Stimulated activated naive CD8-positive, alpha-beta T cell treated with anti-CD3 and anti-CD28 coated beads, Interleukin-15, amount 100 ng/mL, for 72 hours (primary cell): ENCODE results near the gene AGPS.
"Not testable (repeated sequence)": the region's sequence is repeated elsewhere in the genome, so short reads cannot be mapped to it uniquely, and the experiment has no call there.

Experiments
- ATAC-seq: fragments of 150-1000 bp; cut with Tn5 transposase; 2 replicates; pipeline ENCODE4 v1.10.0; 2021; ENCODE audit warnings: mild to moderate bottlenecking, moderate library complexity
- DNase-seq, 2 donors: peaks; one replicate each; pipeline ENCODE4 v3.0.0; 2021 to 2022
- H3K27ac Mint-ChIP-seq, 2 donors: one replicate each; pipeline ENCODE4 v1.8.0; 2022; ENCODE audit warnings: mild to moderate bottlenecking in 2 of 2, mixed read lengths in 2 of 2, moderate library complexity in 2 of 2
- H3K27me3 Mint-ChIP-seq: one replicate; pipeline ENCODE4 v1.8.0; 2022; ENCODE audit warnings: mixed read lengths
- H3K4me1 Mint-ChIP-seq: one replicate; pipeline ENCODE4 v1.8.0; 2022; ENCODE audit warnings: mild to moderate bottlenecking, mixed read lengths
- H3K4me3 Mint-ChIP-seq, 2 donors: one replicate each; pipeline ENCODE4 v1.8.0; 2022; ENCODE audit warnings: mild to moderate bottlenecking in 2 of 2, mixed read lengths in 2 of 2, moderate library complexity in 1 of 2
- H3K9me3 Mint-ChIP-seq, 2 donors: one replicate each; pipeline ENCODE4 v1.8.0; 2022; ENCODE audit warnings: mixed read lengths in 2 of 2

The AGPS gene

DNA sequence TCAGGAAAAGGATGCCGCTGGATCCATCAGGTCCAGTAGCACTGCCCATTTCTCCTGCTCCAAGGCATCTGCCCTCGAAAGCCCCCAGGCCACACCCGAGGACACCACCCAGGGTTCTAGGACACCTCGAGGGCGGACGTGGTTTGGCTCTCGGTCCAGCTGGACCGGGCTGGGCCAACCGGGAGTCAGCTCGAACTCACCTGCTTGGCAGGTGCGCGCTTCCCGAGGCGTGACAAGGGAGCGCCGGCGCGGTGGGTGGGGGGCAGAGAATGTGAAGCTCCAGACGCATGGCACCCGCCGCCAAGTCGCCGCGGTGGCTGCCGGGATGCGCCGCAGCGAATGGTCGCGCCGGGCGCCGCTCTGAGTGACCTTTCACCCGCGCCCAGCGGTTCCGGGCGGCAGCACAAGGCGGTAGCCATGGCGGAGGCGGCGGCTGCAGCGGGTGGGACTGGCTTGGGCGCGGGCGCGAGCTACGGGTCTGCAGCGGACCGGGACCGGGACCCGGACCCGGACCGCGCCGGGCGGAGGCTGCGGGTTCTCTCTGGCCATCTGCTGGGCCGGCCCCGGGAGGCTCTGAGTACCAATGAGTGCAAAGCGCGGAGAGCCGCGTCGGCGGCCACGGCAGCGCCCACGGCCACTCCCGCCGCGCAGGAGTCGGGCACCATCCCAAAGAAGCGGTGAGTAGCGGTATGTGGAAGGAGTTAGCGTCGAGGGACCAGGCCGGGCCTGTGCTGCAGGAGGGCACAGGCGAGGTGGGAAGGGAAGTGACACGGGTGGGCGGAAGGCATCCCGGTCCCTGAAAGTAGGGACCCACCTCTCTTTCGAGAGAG is at the start of gene AGPS:
Gene AGPS, plus strand, starts transcription at position 401 of the 830 bp plus-strand sequence. Its CDS starts 17 bp downstream, at position 418.
- Mint-ChIP-seq H3K27ac (peak within 1 kb of the TSS; percentile 98), H3K4me3 (peak within 1 kb of the TSS; percentile 95 to 96), H3K4me1 (peaks cover 57% of the 10 kb centered on the region), H3K27me3 (no peaks in the 10 kb centered on the region), H3K9me3 (no peaks in the 10 kb centered on the region)
- DNase-seq (peak; percentile 75 to 86), ATAC-seq (peak; percentile 94)

DNA sequence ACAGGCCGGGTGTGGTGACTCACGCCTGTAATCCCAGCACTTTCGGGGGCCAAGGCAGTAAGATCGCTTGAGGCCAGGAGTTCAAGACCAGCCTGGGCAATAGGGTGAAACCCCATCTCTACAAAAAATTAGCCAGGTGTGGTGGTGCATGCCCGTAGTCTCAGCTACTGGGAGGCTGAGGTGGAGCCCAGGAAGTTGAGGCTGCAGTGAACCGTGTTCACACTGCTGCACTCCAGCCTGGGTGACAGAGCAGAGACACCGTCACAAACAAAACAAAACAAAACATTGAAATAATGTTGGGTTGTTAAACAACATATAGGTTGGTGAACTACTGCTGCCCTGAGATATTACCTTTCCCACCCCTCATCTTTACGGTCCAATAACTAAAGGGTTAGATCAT is 48.8 kb upstream of the AGPS start:
- Mint-ChIP-seq H3K4me3 (no peak overlapping the region), H3K27me3 (no peaks in the 10 kb centered on the region), H3K27ac (no peak overlapping the region), H3K4me1 (no peaks in the 10 kb centered on the region), H3K9me3 (no peaks in the 10 kb centered on the region)
- DNase-seq (no peak), ATAC-seq (no peak)

DNA sequence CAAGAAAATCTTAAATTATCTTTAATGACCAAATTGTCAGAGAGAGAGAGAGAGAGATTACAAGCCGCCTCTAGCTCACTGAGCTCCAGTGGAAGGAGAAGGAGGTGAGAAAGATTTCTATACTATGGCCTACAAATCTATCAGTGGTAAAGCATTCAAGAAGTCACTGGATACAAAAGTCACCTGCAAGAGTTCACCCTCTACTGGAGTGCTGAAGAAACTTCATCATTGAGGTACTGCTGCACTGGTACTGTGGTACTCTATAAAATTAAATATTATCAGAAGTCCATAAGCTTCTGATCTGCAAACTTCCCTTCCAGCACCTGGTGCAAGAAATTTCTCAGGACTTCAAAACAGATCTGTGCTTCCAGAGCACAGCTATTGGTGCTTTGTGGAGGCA is 48.3 kb upstream of the AGPS start:
- H3K9me3 Mint-ChIP-seq, result no peaks in the 10 kb centered on the region
- no peak overlapping the region for H3K27ac Mint-ChIP-seq
- H3K27me3 Mint-ChIP-seq, result no peaks in the 10 kb centered on the region
- H3K4me1 Mint-ChIP-seq, result no peaks in the 10 kb centered on the region
- ATAC-seq (no peak), DNase-seq (no peak)
- H3K4me3 Mint-ChIP-seq, result no peak overlapping the region

DNA sequence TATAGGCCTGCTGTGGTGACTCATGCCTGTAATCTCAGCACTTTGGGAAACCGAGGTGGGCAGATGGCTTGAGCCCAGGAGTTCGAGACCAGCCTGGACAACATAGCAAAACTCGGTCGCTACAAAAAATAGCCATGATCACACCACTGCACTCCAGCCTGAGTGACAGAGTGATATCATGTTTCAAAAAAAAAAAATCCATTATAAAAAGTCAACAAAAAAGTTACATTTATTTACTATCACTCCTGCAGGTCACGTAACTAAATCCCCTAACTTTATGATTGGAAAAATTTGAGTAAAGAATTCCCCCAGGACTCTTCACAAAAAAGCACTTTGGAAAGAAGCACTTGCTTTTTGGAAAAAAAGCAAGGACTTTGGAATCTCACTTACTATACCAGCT is 46.4 kb upstream of the AGPS start:
- H3K9me3 Mint-ChIP-seq, result no peaks in the 10 kb centered on the region
- no peak for DNase-seq
- no peak overlapping the region for H3K4me3 Mint-ChIP-seq
- H3K27me3 Mint-ChIP-seq, result no peaks in the 10 kb centered on the region
- no peak for ATAC-seq
- H3K4me1 Mint-ChIP-seq, result no peaks in the 10 kb centered on the region
- H3K27ac Mint-ChIP-seq, result no peak overlapping the region

DNA sequence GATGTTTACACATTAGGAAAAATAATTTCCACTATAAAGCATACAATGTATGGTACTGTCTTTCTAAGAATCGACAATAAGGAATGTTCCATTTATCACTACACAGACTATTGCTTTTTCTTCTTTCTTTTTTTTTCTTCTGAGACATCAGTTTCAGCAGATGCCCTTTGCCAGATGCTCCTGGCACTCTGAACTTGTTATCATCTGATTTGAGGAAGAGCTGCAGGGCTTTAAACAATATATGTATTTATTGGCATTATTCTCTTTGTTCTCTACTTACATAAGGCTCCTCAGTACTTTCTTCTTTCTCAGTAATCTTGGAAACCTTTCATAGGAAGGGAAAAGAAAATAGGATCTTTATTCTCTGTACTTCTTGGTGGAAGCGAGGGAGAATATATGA is 45.0 kb upstream of the AGPS start:
- no peak for ATAC-seq
- H3K27ac Mint-ChIP-seq, result no peak overlapping the region
- H3K27me3 Mint-ChIP-seq, result no peaks in the 10 kb centered on the region
- no peaks in the 10 kb centered on the region for H3K4me1 Mint-ChIP-seq
- DNase-seq, result no peak
- H3K9me3 Mint-ChIP-seq, result no peaks in the 10 kb centered on the region
- H3K4me3 Mint-ChIP-seq, result no peak overlapping the region

DNA sequence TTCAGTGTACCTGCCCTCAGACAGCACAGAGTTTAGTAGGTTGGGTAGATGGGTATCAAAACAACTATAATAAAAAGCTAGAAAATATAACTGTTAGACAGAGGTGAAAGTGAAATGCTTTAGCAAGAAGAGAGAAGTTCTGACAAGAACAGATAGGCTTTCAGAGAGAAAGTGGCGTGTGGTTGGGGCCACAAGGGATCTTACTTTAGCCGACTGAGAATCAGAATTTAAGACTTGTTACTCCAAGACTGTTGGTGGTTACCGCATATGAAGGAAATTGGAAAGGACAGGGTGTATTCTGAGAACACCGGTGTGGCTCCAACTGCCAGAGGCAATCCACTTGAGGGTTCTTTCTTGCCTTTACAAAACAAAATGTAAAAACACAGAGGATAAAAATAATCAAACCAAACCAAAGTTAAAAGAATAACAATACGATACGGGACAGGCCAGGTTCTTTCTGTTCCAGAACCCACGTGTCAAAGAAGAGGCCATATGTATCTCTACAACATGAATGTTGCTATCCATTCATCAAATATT is 44.4 kb upstream of the AGPS start:
- DNase-seq (no peak), ATAC-seq (peak; percentile 49)
- peak overlapping the region in 1 of 2 donors; percentile 71 for H3K27ac Mint-ChIP-seq
- no peaks in the 10 kb centered on the region for H3K27me3 Mint-ChIP-seq
- H3K4me3 Mint-ChIP-seq, result no peak overlapping the region
- no peaks in the 10 kb centered on the region for H3K4me1 Mint-ChIP-seq
- H3K9me3 Mint-ChIP-seq, result no peaks in the 10 kb centered on the region

DNA sequence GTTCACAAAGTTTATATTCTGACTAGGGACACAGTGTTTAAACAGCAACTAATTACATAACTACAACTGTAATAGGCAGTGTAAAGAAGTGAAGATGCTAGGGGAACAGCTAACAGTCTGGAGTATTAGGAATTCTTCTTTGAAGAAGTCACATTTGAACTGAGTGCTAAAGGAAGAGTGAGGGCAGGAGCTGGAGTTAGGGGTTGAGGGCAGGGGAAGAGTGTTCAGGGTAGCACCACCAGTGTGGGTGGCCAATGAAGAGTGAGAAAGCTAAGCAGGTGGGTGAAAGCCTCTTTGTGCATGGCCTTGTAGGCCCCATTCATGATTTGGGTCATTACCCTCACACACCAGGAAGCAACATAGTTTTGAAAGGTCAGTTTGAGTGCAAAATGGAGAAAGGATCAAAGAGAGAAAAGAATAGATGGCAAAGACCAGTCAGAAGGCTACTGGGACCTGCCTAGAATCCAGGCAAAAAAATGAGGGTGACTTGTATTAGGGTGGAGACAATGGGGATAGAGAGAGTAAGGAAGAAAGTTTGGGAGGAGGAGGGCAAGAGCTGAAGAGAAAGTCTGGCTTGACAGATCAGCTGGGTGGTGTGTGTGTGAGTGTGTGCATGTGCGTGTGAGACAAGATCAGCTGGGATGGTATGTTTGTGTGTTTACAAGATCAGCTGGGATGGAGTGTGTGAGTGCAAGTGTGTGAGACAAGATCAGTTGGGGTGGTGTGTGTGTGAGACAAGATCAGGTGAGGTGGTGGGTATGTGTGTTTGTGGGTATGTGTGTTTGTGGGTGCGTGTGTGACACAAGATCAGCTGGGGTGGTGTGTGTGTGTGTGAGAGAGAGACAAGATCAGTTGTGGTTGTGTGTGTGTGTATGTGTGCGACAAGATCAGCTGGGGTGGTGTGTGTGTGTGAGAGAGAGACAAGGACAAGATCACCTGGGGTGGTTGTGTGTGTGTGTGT is 43.6 kb upstream of the AGPS start:
- no peak for DNase-seq
- no peaks in the 10 kb centered on the region for H3K9me3 Mint-ChIP-seq
- H3K27ac Mint-ChIP-seq, result no peak overlapping the region
- H3K27me3 Mint-ChIP-seq, result no peaks in the 10 kb centered on the region
- no peaks in the 10 kb centered on the region for H3K4me1 Mint-ChIP-seq
- no peak overlapping the region for H3K4me3 Mint-ChIP-seq
- peak; percentile 35 for ATAC-seq

DNA sequence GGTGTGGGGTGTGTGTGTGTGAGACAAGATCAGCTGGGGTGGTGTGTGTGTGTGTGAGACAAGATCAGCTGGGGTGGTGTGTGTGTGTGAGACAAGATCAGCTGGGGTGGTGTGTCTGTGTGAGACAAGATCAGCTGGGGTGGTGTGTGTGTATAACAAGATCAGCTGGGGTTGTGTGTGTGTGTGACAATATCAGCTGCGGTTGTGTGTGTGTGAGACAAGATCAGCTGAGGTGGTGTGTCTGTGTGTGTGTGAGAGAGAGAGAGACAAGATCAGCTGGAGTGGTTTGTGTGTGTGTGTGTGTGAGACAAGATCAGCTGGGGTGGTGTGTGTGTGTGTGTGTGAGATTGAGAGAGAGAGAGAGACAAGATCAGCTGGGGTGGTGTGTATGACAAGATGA is 41.9 kb upstream of the AGPS start:
- not testable (repeated sequence) for H3K4me1 Mint-ChIP-seq, H3K27me3 Mint-ChIP-seq, ATAC-seq

DNA sequence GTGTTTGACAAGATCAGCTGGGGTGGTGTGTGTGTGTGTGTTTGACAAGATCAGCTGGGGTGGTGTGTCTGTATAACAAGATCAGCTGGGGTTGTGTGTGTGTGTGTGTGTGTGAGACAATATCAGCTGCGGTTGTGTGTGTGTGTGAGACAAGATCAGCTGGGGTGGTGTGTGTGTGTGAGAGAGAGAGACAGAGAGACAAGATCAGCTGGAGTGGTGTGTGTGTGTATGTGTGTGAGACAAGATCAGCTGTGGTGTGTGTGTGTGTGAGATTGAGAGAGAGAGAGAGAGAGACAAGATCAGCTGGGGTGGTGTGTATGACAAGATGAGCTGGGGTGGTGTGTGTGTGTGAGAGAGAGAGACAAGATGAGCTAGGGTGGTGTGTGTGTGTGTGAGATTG is 41.5 kb upstream of the AGPS start:
- ATAC-seq, result not testable (repeated sequence)

More for the DNA sequence above, 41.9 kb upstream of the AGPS start:
- H3K4me3 Mint-ChIP-seq, H3K9me3 Mint-ChIP-seq, DNase-seq, H3K27ac Mint-ChIP-seq: not testable (repeated sequence)

DNA sequence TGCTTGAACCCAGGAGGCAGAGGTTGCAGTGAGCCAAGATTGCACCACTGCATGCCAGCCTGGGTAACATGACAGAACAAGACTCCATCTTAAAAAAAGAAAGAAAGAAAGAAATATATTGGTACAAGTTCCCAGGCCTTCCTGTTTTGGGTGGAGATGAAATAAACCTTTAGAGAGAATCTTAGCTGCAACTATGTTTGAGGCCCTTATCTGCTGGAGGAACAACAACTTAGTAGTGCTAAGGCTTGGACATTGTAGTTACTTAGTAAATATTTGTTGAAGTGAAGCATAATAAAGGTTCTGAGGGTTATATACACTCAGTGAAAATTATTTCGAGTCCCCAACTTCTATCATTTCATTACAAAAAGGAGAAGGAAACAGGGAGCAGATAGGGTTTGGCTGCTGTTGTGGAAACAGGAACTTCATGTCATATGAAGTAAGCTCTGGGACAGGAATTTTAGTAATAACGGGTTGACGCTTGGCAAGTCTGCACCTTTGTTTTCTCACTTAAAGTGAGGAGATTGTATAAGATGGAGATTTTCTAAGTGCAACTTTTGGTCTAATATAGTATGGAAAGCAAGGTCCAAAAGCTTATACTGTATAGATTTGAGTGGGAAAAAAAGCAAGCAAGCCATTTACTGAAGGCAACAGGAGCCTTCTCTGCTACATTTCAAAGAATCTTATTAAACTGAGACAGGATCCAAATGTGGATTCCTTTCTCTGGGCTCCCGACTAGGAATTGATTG is 40.0 kb upstream of the AGPS start:
- ATAC-seq (no peak), DNase-seq (no peak)
- H3K27me3 Mint-ChIP-seq, result no peaks in the 10 kb centered on the region
- no peaks in the 10 kb centered on the region for H3K9me3 Mint-ChIP-seq
- no peak overlapping the region for H3K4me3 Mint-ChIP-seq
- no peaks in the 10 kb centered on the region for H3K4me1 Mint-ChIP-seq
- H3K27ac Mint-ChIP-seq, result no peak overlapping the region

More for the DNA sequence above, 41.5 kb upstream of the AGPS start:
- not testable (repeated sequence) for H3K27ac Mint-ChIP-seq, H3K4me3 Mint-ChIP-seq, DNase-seq, H3K27me3 Mint-ChIP-seq, H3K9me3 Mint-ChIP-seq, H3K4me1 Mint-ChIP-seq

DNA sequence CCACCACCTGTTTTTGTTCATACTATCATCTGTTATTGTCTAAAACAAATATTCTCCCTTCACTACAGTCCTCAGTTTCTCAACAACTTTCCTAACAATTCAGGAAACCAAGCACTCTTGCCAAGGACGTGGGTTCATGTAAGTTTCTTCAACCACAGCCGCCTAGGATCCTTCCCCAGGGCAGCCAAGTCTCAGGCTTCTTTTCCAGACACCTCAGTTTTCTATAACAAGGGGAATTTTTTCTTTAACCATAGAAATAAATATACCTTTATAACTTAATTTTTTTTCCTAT is 39.4 kb upstream of the AGPS start:
- H3K9me3 Mint-ChIP-seq, result no peaks in the 10 kb centered on the region
- no peaks in the 10 kb centered on the region for H3K27me3 Mint-ChIP-seq
- no peak overlapping the region for H3K27ac Mint-ChIP-seq
- ATAC-seq, result no peak
- no peak overlapping the region for H3K4me3 Mint-ChIP-seq
- no peak for DNase-seq
- no peaks in the 10 kb centered on the region for H3K4me1 Mint-ChIP-seq

DNA sequence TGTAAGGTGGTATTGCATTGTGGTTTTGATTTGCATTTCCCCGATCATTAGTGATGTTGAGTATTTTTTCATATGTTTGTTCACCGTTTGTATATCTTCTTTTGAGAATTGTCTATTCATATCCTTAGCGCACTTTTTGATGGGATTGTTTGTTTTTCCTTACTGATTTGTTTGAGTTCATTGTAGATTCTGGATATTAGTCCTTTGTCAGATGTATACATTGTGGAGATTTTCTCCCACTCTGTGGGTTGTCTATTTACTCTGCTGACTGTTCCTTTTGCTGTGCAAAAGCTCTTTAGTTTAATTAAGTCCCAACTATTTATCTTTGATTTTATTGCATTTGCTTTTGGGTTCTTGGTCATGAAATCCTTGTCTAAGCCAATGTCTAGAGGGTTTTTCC is 38.0 kb upstream of the AGPS start:
- ATAC-seq, H3K27me3 Mint-ChIP-seq, H3K27ac Mint-ChIP-seq, H3K9me3 Mint-ChIP-seq, DNase-seq, H3K4me1 Mint-ChIP-seq, H3K4me3 Mint-ChIP-seq: not testable (repeated sequence)

DNA sequence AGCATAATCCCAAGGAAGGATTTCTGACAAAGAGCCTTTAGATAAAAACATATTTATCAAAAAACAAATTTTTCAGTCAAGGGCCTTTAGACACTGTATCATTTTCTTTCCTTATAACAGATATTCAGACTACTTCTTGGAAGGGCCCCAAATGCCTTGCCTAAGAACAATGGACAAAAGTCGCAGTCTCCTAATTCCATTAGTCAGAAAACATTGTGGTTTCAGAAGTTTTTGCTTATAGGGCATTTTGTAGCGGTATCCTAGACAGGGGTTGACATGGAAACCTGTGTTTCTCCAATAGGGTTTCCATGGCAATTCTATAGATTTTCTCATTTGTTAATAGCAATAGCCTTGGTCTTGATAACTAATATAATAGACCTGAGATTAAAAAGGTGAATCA is 36.7 kb upstream of the AGPS start:
- Mint-ChIP-seq H3K4me3 (no peak overlapping the region), H3K27ac (no peak overlapping the region), H3K4me1 (no peaks in the 10 kb centered on the region), H3K9me3 (no peaks in the 10 kb centered on the region), H3K27me3 (no peaks in the 10 kb centered on the region)
- no peak for ATAC-seq
- DNase-seq, result no peak

DNA sequence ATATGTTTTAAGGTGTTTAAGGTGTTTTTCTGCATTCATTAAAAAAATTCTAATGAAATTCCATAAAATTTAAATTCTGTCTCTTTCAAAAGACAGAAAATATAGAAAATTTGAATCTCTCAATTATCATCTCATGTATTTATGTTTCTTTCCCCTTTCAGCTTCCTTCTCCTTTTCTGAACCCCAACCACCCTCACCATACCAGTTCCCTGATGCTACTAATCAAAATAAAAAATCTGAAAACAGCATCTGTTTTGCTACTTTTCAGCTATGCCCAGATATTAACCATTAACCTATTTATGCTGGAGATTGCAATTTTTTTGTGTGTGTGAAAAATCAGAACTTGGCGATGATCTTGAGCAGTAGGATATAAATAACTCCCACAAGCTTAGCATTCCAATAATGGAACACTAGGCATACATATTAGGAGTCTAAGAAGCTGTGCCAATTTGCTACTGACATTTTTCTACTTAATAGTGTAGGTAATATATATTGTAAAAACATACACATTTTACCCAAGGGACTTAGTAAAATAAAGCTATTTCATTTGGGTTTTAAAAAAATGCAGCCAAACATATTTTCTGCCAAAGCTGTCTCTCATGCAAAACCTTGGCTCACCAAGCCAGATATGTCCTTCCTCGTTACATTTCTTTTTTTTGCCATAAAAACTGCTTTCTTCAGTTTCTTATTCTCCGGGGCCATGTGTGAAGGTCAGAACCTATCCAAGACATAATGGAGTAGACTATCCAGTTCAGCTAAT is 32.6 kb upstream of the AGPS start:
- no peak for ATAC-seq
- no peak for DNase-seq

DNA sequence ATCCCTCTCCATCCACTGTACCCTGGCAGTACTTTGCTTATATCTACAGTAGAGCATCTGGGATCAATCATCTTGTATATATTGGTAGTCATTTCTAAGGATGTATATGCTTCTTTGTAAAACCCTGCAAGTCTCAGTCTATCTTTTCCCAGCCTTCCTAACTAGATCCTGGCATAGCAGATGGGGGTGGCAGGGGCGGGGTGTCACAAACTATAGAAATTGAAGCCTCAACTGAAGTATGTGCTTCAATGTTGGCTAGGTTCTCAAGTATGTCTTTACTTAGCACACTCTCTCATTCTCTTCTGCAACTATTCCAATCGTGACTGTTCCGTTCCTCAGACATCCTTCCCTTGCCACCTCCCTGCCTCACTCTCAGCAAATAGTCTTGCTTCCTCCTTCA is 30.1 kb upstream of the AGPS start:
- Mint-ChIP-seq H3K4me3 (no peak overlapping the region), H3K4me1 (no peaks in the 10 kb centered on the region), H3K27me3 (no peaks in the 10 kb centered on the region), H3K9me3 (no peaks in the 10 kb centered on the region), H3K27ac (no peak overlapping the region)
- DNase-seq (no peak), ATAC-seq (no peak)

More for the DNA sequence above, 32.6 kb upstream of the AGPS start:
- Mint-ChIP-seq H3K4me3 (no peak overlapping the region), H3K27me3 (no peaks in the 10 kb centered on the region), H3K9me3 (no peaks in the 10 kb centered on the region), H3K4me1 (no peaks in the 10 kb centered on the region), H3K27ac (no peak overlapping the region)
